KG1 (cell line): ENCODE results near the gene LSR.
A peak's percentile ranks its signal among the peaks of the same experiment; 100 is the strongest.

Source experiments
- DNase-seq: peaks from one replicate; lab custom pipeline; 2025; lab: John Stamatoyannopoulos, UW

Gene LSR

GRCh38 chr19:35248310-35249145, at the start of gene LSR:
Gene LSR, plus strand, starts transcription at chr19:35249002. Its CDS starts 21 bp downstream, at chr19:35249023.
- no peak for DNase-seq

- no peak for DNase-seq
Measured at GRCh38 chr19:35199481-35199880, 49.3 kb upstream of the LSR start.

- DNase-seq = no peak
Measured at GRCh38 chr19:35202722-35203688, 45.8 kb upstream of the LSR start.

GRCh38 chr19:35204799-35205732, 43.7 kb upstream of the LSR start:
- DNase-seq = peak; percentile 52

- DNase-seq = no peak
Measured at GRCh38 chr19:35205733-35206323, 43.0 kb upstream of the LSR start.

GRCh38 chr19:35206379-35206778, 42.4 kb upstream of the LSR start:
- DNase-seq = no peak

- no peak for DNase-seq
Measured at GRCh38 chr19:35206855-35207254, 41.9 kb upstream of the LSR start.

- no peak for DNase-seq
Measured at GRCh38 chr19:35207391-35207871, 41.4 kb upstream of the LSR start.

- DNase-seq = no peak
Measured at GRCh38 chr19:35208121-35208520, 40.7 kb upstream of the LSR start.

GRCh38 chr19:35209646-35210045, 39.2 kb upstream of the LSR start:
- DNase-seq = no peak

GRCh38 chr19:35211545-35212230, 37.1 kb upstream of the LSR start:
- peak; percentile 33 for DNase-seq

GRCh38 chr19:35212241-35212640, 36.6 kb upstream of the LSR start:
- no peak for DNase-seq

- peak; percentile 49 for DNase-seq
Measured at GRCh38 chr19:35213663-35214632, 34.9 kb upstream of the LSR start.

GRCh38 chr19:35214766-35215422, 33.9 kb upstream of the LSR start:
- no peak for DNase-seq

- no peak for DNase-seq
Measured at GRCh38 chr19:35216016-35216832, 32.6 kb upstream of the LSR start.

- peak; percentile 3 for DNase-seq
Measured at GRCh38 chr19:35216833-35217648, 31.8 kb upstream of the LSR start.

GRCh38 chr19:35217649-35217990, 31.2 kb upstream of the LSR start:
- no peak for DNase-seq
